HEK293 (cell line): ENCODE results near the gene EIF3M.
A peak's percentile ranks its signal among the peaks of the same experiment; 100 is the strongest.

Experiments used
- CTCF ChIA-PET: fragments of 350-600 bp; formaldehyde crosslinking; extraction: SDS; loops from one replicate; lab custom pipeline; 2021; ENCODE audit warnings: antibody characterized with exemption; lab: Yijun Ruan, JAX
- POLR2A ChIA-PET: fragments of 300-600 bp; formaldehyde crosslinking; extraction: SDS; loops from one replicate; lab custom pipeline; 2020; ENCODE audit warnings: antibody characterized with exemption, inconsistent platforms; lab: Yijun Ruan, JAX
- H3K27ac ChIP-seq: fragments of 200-500 bp; sonication (Bioruptor generic); 2 replicates; pipeline ENCODE4 v1.5.1; 2014; ENCODE audit warnings: low read depth, low read length, control low read depth, inconsistent platforms; ENCODE audit errors: extremely low read depth
- H3K36me3 ChIP-seq, 2 experiments: fragments of 200-500 bp in 1 of 2; sonication (Bioruptor generic) in 1 of 2; 1 replicate in 1 of 2; 2 replicates in 1 of 2; pipeline ENCODE4 v1.5.1; 2014 to 2017; ENCODE audit warnings: inconsistent platforms in 2 of 2, low read length in 2 of 2; ENCODE audit not compliant: control insufficient read depth in 2 of 2, insufficient read depth in 1 of 2
- H3K4me1 ChIP-seq: fragments of 200-500 bp; sonication (Bioruptor generic); 2 replicates; pipeline ENCODE4 v1.5.1; 2014; ENCODE audit warnings: mild to moderate bottlenecking, low read length, inconsistent platforms; ENCODE audit not compliant: control insufficient read depth, insufficient read depth
- H3K4me3 ChIP-seq: 2 replicates; pipeline ENCODE4 v1.5.1; 2011; ENCODE audit warnings: low read depth, mild to moderate bottlenecking, control low read depth, low read length, moderate library complexity
- H3K9me3 ChIP-seq: fragments of 200-500 bp; sonication (Bioruptor generic); 2 replicates; pipeline ENCODE4 v1.5.1; 2014; ENCODE audit warnings: low read depth, low read length, inconsistent platforms; ENCODE audit not compliant: control insufficient read depth, insufficient read depth
- BCL6B ChIP-seq: fragments of 450-650 bp; formaldehyde crosslinking; IDR thresholded peaks from 2 replicates; pipeline ENCODE4 v1.5.1; 2017; ENCODE audit warnings: missing biosample characterization, missing genetic modification characterization
- KLF1 ChIP-seq: fragments of 450-650 bp; formaldehyde crosslinking; IDR thresholded peaks from 2 replicates; pipeline ENCODE4 v1.5.1; 2016; ENCODE audit warnings: missing biosample characterization, missing genetic modification characterization
- KLF9 ChIP-seq: fragments of 450-650 bp; formaldehyde crosslinking; IDR thresholded peaks from 2 replicates; pipeline ENCODE4 v1.5.1; 2016; ENCODE audit warnings: missing biosample characterization, missing genetic modification characterization, low read depth
- ZBTB17 ChIP-seq: fragments of 450-650 bp; formaldehyde crosslinking; IDR thresholded peaks from 2 replicates; pipeline ENCODE4 v1.5.1; 2016; ENCODE audit warnings: missing biosample characterization, missing genetic modification characterization
- ZNF112 ChIP-seq: fragments of 450-650 bp; formaldehyde crosslinking; IDR thresholded peaks from 2 replicates; pipeline ENCODE4 v1.5.0; 2017; ENCODE audit warnings: missing biosample characterization, missing genetic modification characterization
- ZNF138 ChIP-seq: fragments of 450-650 bp; formaldehyde crosslinking; IDR thresholded peaks from 2 replicates; pipeline ENCODE4 v1.5.1; 2016; ENCODE audit warnings: missing biosample characterization, missing genetic modification characterization, borderline replicate concordance
- ZNF174 ChIP-seq: fragments of 450-650 bp; formaldehyde crosslinking; IDR thresholded peaks from 2 replicates; pipeline ENCODE4 v1.5.0; 2017; ENCODE audit warnings: missing biosample characterization, mild to moderate bottlenecking, missing genetic modification characterization
- ZNF223 ChIP-seq: fragments of 450-650 bp; formaldehyde crosslinking; IDR thresholded peaks from 2 replicates; pipeline ENCODE4 v1.5.1; 2016; ENCODE audit warnings: missing biosample characterization, missing genetic modification characterization
- ZNF239 ChIP-seq: fragments of 450-650 bp; formaldehyde crosslinking; IDR thresholded peaks from 2 replicates; pipeline ENCODE4 v1.5.1; 2016; ENCODE audit warnings: missing biosample characterization, missing genetic modification characterization
- ZNF311 ChIP-seq: fragments of 450-650 bp; formaldehyde crosslinking; IDR thresholded peaks from 2 replicates; pipeline ENCODE4 v1.5.1; 2017; ENCODE audit warnings: missing biosample characterization, missing genetic modification characterization, borderline replicate concordance
- ZNF350 ChIP-seq: fragments of 450-650 bp; formaldehyde crosslinking; IDR thresholded peaks from 2 replicates; pipeline ENCODE4 v1.5.0; 2017; ENCODE audit warnings: missing biosample characterization, mild to moderate bottlenecking, missing genetic modification characterization
- ZNF37A ChIP-seq: fragments of 450-650 bp; IDR thresholded peaks from 2 replicates; pipeline ENCODE4 v1.5.1; 2018; ENCODE audit warnings: missing biosample characterization, missing genetic modification characterization
- ZNF426 ChIP-seq: fragments of 450-650 bp; formaldehyde crosslinking; IDR thresholded peaks from 2 replicates; pipeline ENCODE4 v1.5.1; 2017; ENCODE audit warnings: missing biosample characterization, missing genetic modification characterization, mild to moderate bottlenecking, inconsistent platforms, moderate library complexity
- ZNF501 ChIP-seq: fragments of 450-650 bp; formaldehyde crosslinking; IDR thresholded peaks from 2 replicates; pipeline ENCODE4 v1.5.1; 2016; ENCODE audit warnings: missing biosample characterization, missing genetic modification characterization
- ZNF629 ChIP-seq: fragments of 450-650 bp; formaldehyde crosslinking; IDR thresholded peaks from 2 replicates; pipeline ENCODE4 v1.5.1; 2017; ENCODE audit warnings: missing biosample characterization, missing genetic modification characterization
- ZNF654 ChIP-seq: fragments of 450-650 bp; formaldehyde crosslinking; IDR thresholded peaks from 2 replicates; pipeline ENCODE4 v1.5.1; 2016; ENCODE audit warnings: low read depth, missing biosample characterization, missing genetic modification characterization
- ZNF776 ChIP-seq: fragments of 450-650 bp; formaldehyde crosslinking; IDR thresholded peaks from 2 replicates; pipeline ENCODE4 v1.5.0; 2017; ENCODE audit warnings: missing biosample characterization, missing genetic modification characterization, borderline replicate concordance
- ZSCAN18 ChIP-seq: fragments of 450-650 bp; formaldehyde crosslinking; IDR thresholded peaks from 2 replicates; pipeline ENCODE4 v1.5.1; 2016; ENCODE audit warnings: missing biosample characterization, missing genetic modification characterization
- TF ChIP-seq, protein P1 (sequence below): fragments of 450-650 bp; formaldehyde crosslinking; IDR thresholded peaks from 2 replicates; pipeline ENCODE4 v1.5.1; 2016; ENCODE audit warnings: missing biosample characterization, missing genetic modification characterization
- TF ChIP-seq, protein P2 (sequence below): fragments of 450-650 bp; formaldehyde crosslinking; IDR thresholded peaks from 2 replicates; pipeline ENCODE4 v1.5.1; 2016; ENCODE audit warnings: missing biosample characterization, missing genetic modification characterization
- TF ChIP-seq, protein P3 (sequence below): fragments of 450-650 bp; formaldehyde crosslinking; IDR thresholded peaks from 2 replicates; pipeline ENCODE4 v1.5.1; 2016; ENCODE audit warnings: missing biosample characterization, missing genetic modification characterization, low read depth

The EIF3M gene

GRCh38 chr11:32613500-32614151 is 30.0 kb downstream of the EIF3M start:
- H3K27ac ChIP-seq: no peak overlapping the region
- H3K9me3 ChIP-seq: no peaks in the 10 kb centered on the region
- CTCF ChIA-PET: no interaction called here
- TF ChIP-seq ZBTB17 (tag by site-specific recombination): no peak
- no peak for TF ChIP-seq ZNF174 (tag by site-specific recombination)
- no peaks in the 10 kb centered on the region for H3K4me1 ChIP-seq
- POLR2A ChIA-PET: no interaction called here
- H3K36me3 ChIP-seq: no peaks in the 10 kb centered on the region
- H3K4me3 ChIP-seq: no peak overlapping the region

GRCh38 chr11:32615422-32615821 is 31.8 kb downstream of the EIF3M start:
- no peak for TF ChIP-seq ZNF37A (tag by site-specific recombination)
- TF ChIP-seq ZNF654 (tag by site-specific recombination): peak; percentile 37
- CTCF ChIA-PET: interaction anchor here (0.6 to 1.4 kb wide), 7 partner anchors 141 to 301 kb away, joined by 3 to 7 read pairs (median 4); no protein-coding TSS in a partner anchor
- Histone ChIP-seq H3K36me3 (no peaks in the 10 kb centered on the region), H3K27ac (no peak overlapping the region), H3K4me3 (no peak overlapping the region), H3K9me3 (no peaks in the 10 kb centered on the region), H3K4me1 (no peaks in the 10 kb centered on the region)
- POLR2A ChIA-PET: no interaction called here

DNA sequence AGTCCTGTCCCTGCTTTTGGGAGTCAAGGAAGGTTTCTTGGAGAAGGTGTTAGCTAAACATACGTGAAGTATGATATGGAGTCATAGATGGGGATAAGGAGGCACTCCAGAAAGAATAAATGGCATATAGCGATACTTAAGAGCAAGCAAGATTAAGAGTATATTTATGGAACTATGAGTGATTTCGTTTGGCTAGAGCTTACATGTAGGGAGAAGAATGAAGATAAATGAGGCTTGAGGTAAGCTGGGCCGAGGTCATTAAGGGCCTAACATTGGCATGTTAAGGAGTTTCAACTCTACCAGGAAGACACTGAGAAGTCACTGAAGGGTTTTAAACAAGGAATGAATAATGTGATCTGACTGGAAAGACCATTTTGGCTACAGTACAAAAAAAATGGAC is 33.3 kb downstream of the EIF3M start:
- no peak for TF ChIP-seq ZNF776
- no peak for TF ChIP-seq ZNF239
- no peak for TF ChIP-seq ZNF311
- no peak for TF ChIP-seq ZNF350
- TF ChIP-seq BCL6B (tag by site-specific recombination): no peak
- TF ChIP-seq, protein P1, sequence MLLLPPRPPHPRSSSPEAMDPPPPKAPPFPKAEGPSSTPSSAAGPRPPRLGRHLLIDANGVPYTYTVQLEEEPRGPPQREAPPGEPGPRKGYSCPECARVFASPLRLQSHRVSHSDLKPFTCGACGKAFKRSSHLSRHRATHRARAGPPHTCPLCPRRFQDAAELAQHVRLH: no peak
- no peak for TF ChIP-seq ZNF629 (tag by site-specific recombination)
- no peak for TF ChIP-seq KLF9
- no peak for TF ChIP-seq ZNF138
- TF ChIP-seq KLF1 (tag by site-specific recombination): no peak
- no peak for TF ChIP-seq ZNF426 (tag by site-specific recombination)
- TF ChIP-seq, protein P2, sequence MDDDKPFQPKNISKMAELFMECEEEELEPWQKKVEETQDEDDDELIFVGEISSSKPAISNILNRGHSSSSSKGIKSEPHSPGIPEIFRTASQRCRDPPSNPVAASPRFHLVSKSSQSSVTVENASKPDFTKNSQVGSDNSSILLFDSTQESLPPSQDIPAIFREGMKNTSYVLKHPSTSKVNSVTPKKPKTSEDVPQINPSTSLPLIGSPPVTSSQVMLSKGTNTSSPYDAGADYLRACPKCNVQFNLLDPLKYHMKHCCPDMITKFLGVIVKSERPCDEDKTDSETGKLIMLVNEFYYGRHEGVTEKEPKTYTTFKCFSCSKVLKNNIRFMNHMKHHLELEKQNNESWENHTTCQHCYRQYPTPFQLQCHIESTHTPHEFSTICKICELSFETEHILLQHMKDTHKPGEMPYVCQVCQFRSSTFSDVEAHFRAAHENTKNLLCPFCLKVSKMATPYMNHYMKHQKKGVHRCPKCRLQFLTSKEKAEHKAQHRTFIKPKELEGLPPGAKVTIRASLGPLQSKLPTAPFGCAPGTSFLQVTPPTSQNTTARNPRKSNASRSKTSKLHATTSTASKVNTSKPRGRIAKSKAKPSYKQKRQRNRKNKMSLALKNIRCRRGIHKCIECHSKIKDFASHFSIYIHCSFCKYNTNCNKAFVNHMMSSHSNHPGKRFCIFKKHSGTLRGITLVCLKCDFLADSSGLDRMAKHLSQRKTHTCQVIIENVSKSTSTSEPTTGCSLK: no peak
- no peak for TF ChIP-seq ZNF501 (tag by site-specific recombination)
- no peak for TF ChIP-seq ZSCAN18 (tag by site-specific recombination)
- TF ChIP-seq ZNF112 (tag by site-specific recombination): no peak
- no peak for TF ChIP-seq ZNF223 (tag by site-specific recombination)
- TF ChIP-seq, protein P3, sequence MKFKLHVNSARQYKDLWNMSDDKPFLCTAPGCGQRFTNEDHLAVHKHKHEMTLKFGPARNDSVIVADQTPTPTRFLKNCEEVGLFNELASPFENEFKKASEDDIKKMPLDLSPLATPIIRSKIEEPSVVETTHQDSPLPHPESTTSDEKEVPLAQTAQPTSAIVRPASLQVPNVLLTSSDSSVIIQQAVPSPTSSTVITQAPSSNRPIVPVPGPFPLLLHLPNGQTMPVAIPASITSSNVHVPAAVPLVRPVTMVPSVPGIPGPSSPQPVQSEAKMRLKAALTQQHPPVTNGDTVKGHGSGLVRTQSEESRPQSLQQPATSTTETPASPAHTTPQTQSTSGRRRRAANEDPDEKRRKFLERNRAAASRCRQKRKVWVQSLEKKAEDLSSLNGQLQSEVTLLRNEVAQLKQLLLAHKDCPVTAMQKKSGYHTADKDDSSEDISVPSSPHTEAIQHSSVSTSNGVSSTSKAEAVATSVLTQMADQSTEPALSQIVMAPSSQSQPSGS (tag by site-specific recombination): no peak
- ChIA-PET POLR2A (no interaction called here), CTCF (no interaction called here)
- H3K36me3 ChIP-seq: no peaks in the 10 kb centered on the region
- H3K4me3 ChIP-seq: no peak overlapping the region
- no peaks in the 10 kb centered on the region for H3K9me3 ChIP-seq
- no peaks in the 10 kb centered on the region for H3K4me1 ChIP-seq
- no peak overlapping the region for H3K27ac ChIP-seq
